Measurements from ENCODE around the gene PRSS53. TPM values are rescaled to one million over a fixed set of nuclear protein-coding genes. Genes with fewer than 3 reads are reported as not detected.

The PRSS53 gene
- total and polyA plus RNA-seq, 4 donors = 1.4 to 2.3 (median 1.9) TPM

DNA sequence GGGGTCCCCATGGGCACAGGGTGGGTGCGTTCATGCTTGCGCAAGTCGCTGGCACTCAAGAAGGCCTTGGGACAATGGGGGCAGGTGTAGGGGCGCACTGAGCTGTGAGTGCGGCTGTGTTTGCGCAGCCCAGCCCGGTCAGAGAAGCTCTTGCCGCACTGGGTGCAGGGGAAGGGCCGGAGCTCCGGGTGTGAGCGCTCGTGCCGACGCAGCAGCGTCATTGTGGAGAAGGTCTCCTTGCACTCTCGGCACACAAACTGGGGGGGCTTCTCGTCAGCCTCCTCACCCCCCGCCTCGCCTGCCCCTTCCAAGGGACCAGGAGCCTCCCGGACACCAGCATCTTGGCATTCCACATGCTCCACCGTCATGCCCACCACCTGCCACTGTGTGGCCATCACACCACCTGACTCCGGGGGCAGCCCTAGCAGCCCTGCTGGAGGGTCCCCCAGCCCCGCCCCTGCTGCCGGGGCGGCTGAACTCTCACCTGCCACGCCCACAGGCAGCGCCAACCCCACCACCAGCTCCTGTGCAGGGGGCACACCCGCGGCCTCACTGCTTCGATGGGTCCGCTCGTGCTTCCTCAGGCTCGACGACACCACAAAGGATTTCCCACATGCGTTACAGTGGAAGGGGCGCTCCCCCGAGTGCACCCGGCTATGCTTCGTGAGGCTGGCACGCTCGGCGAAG lies 27.5 kb downstream of the PRSS53 start:
- DNase-seq = no peak
- Histone ChIP-seq H3K27me3 (ENCODE audit: control insufficient read depth in 3 of 3, insufficient read depth in 3 of 3, low read length in 2 of 3) (no peaks in the 10 kb centered on the region), H3K27ac (ENCODE audit: low read depth in 1 of 2, low read length in 1 of 2) (no peak overlapping the region), H3K4me1 (ENCODE audit: control insufficient read depth in 5 of 5, insufficient read depth in 5 of 5, low read length in 5 of 5) (peaks cover 0 to 13% (median 0%) of the 10 kb centered on the region in 5 donors), H3K9ac (ENCODE audit: insufficient read depth in 1 of 2, low read length in 2 of 2) (no peak overlapping the region), H3K36me3 (ENCODE audit: control insufficient read depth in 4 of 4, insufficient read depth in 4 of 4, low read length in 4 of 4) (peaks cover 0 to 25% (median 13%) of the 10 kb centered on the region in 4 donors), H3K9me3 (ENCODE audit: control insufficient read depth in 4 of 4, insufficient read depth in 3 of 4, low read length in 3 of 4) (peaks cover 0 to 4% (median 0%) of the 10 kb centered on the region in 4 donors), H3K4me3 (peak overlapping the region; percentile 10)
- 95 to 96% methylated on average over 42 of the region's 42 CpGs for WGBS, 2 donors
- TF ChIP-seq, protein P1, sequence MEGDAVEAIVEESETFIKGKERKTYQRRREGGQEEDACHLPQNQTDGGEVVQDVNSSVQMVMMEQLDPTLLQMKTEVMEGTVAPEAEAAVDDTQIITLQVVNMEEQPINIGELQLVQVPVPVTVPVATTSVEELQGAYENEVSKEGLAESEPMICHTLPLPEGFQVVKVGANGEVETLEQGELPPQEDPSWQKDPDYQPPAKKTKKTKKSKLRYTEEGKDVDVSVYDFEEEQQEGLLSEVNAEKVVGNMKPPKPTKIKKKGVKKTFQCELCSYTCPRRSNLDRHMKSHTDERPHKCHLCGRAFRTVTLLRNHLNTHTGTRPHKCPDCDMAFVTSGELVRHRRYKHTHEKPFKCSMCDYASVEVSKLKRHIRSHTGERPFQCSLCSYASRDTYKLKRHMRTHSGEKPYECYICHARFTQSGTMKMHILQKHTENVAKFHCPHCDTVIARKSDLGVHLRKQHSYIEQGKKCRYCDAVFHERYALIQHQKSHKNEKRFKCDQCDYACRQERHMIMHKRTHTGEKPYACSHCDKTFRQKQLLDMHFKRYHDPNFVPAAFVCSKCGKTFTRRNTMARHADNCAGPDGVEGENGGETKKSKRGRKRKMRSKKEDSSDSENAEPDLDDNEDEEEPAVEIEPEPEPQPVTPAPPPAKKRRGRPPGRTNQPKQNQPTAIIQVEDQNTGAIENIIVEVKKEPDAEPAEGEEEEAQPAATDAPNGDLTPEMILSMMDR (IDR thresholded peaks at IDR 0.05; ENCODE audit: control extremely low read depth, extremely low read depth) = no peak
- no peak for ATAC-seq (ENCODE audit: insufficient read depth, low FRiP score)

DNA sequence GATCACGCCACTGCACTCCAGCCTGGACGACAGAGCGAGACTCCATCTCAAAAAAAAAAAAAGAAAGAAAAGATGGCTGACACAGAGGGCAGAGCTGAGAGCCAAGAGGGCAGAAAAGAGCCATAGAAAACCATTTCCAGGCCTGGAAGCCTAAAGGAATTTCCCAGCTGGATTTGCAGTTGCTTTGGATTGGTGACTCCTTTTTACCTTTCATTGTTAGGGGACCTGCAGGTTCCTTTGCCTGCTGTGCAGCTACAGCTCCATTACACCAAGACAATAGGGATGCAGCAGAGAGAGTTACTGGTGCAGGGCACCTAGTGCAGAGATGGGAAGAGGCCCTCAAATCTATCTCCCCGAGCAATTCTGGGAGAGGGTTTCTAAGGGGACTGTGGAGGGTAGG lies 33.1 kb downstream of the PRSS53 start:
- DNase-seq (no peak), ATAC-seq (ENCODE audit: insufficient read depth, low FRiP score) (no peak)
- no peaks in the 10 kb centered on the region for H3K27me3 ChIP-seq (ENCODE audit: control insufficient read depth in 3 of 3, insufficient read depth in 3 of 3, low read length in 2 of 3)
- no peaks in the 10 kb centered on the region for H3K9me3 ChIP-seq (ENCODE audit: control insufficient read depth in 4 of 4, insufficient read depth in 3 of 4, low read length in 3 of 4)
- H3K36me3 ChIP-seq (ENCODE audit: control insufficient read depth in 4 of 4, insufficient read depth in 4 of 4, low read length in 4 of 4) = peaks cover 0 to 2% (median under 1%) of the 10 kb centered on the region in 4 donors
- WGBS, 2 donors = 91% methylated on average over 4 of the region's 4 CpGs
- no peak overlapping the region for H3K9ac ChIP-seq (ENCODE audit: insufficient read depth in 1 of 2, low read length in 2 of 2)
- no peak overlapping the region for H3K4me3 ChIP-seq
- TF ChIP-seq, protein P1 (IDR thresholded peaks at IDR 0.05; ENCODE audit: control extremely low read depth, extremely low read depth) = no peak
- H3K4me1 ChIP-seq (ENCODE audit: control insufficient read depth in 5 of 5, insufficient read depth in 5 of 5, low read length in 5 of 5) = no peaks in the 10 kb centered on the region
- H3K27ac ChIP-seq (ENCODE audit: low read depth in 1 of 2, low read length in 1 of 2) = no peak overlapping the region

DNA sequence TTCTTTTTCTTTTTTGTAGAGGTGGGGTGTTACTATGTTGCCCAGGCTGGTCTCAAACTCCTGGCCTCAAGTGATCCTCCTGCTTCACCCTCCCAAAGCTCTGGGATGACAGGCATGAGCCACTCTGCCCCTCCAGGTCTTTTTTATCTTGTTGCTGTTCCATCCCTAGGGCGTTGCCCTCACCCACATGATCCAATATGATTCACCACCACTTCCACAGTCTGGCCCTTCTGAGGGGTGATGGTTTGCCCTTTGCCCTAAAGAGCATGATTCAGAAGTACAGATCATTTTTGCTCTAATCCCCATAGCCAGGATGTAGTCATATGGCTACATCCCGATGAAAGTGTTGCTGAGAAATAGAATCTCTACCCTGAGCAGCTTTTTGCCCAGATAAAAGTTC lies 36.6 kb downstream of the PRSS53 start:
- Histone ChIP-seq H3K4me1 (ENCODE audit: control insufficient read depth in 5 of 5, insufficient read depth in 5 of 5, low read length in 5 of 5) (no peaks in the 10 kb centered on the region), H3K9ac (ENCODE audit: insufficient read depth in 1 of 2, low read length in 2 of 2) (no peak overlapping the region), H3K4me3 (no peak overlapping the region), H3K27me3 (ENCODE audit: control insufficient read depth in 3 of 3, insufficient read depth in 3 of 3, low read length in 2 of 3) (no peaks in the 10 kb centered on the region), H3K27ac (ENCODE audit: low read depth in 1 of 2, low read length in 1 of 2) (no peak overlapping the region), H3K9me3 (ENCODE audit: control insufficient read depth in 4 of 4, insufficient read depth in 3 of 4, low read length in 3 of 4) (no peaks in the 10 kb centered on the region), H3K36me3 (ENCODE audit: control insufficient read depth in 4 of 4, insufficient read depth in 4 of 4, low read length in 4 of 4) (no peaks in the 10 kb centered on the region)
- WGBS, 2 donors = 52 to 73% methylated on average over 2 of the region's 2 CpGs
- ATAC-seq (ENCODE audit: insufficient read depth, low FRiP score) (peak; percentile 85), DNase-seq (no peak)
- TF ChIP-seq, protein P1 (IDR thresholded peaks at IDR 0.05; ENCODE audit: control extremely low read depth, extremely low read depth) = no peak
